ENCODE results near the gene PTPN14. TPM values are rescaled to one million over a fixed set of nuclear protein-coding genes. Genes with fewer than 3 reads are reported as not detected.

Gene PTPN14
- polyA plus RNA-seq, 1 donor from 2014 or later = 0.07 TPM

DNA sequence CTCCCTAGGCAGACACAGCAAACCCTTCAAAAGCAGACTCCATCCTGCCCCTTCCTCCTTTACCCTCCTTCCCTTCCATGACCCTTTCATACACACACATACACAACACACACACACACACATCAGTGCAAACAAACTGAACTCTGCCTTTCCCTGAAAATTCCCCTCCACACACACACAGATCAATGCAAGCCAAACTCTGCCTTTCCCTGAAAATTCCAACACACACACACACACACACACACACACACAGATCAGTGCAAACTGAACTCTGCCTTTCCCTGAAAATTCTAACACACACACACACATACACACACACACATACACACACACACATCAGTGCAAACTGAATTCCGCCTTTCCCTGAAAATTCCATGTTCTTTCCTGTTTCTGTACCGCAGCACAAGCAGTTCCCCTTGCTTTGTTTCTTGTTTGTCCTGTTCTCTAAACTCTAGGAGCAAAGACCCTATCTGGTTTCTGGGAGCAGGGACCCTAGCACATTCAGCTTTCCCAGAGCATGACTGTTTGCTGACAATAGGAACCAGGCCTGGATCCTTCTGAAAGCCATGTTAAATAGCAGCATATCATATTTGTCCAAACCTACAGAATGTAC, 91.0 kb downstream of the PTPN14 start:
- H3K27ac ChIP-seq (ENCODE audit: low read length) = no peak overlapping the region
- H4K20me1 ChIP-seq (ENCODE audit: insufficient read depth) = no peaks in the 10 kb centered on the region
- no peaks in the 10 kb centered on the region for H3F3A ChIP-seq (ENCODE audit: insufficient read depth, low read length, poor library complexity, severe bottlenecking)
- H3K27me3 ChIP-seq (ENCODE audit: insufficient read depth, low read depth, low read length) = no peaks in the 10 kb centered on the region
- H3K9ac ChIP-seq (ENCODE audit: low read length) = no peak overlapping the region
- H3K9me2 ChIP-seq (ENCODE audit: insufficient read depth, low read length) = no peaks in the 10 kb centered on the region
- no peaks in the 10 kb centered on the region for H3K36me3 ChIP-seq (ENCODE audit: insufficient read depth, low read length)
- TF ChIP-seq TAF1 (IDR thresholded peaks at IDR 0.05; ENCODE audit: low read depth) (no peak), EP300 (conservative IDR thresholded peaks at IDR 0.05; ENCODE audit: poor library complexity, severe bottlenecking) (no peak), RAD21 (conservative IDR thresholded peaks at IDR 0.05) (no peak), MXI1 (conservative IDR thresholded peaks at IDR 0.05; ENCODE audit: poor library complexity, severe bottlenecking) (no peak), EZH2 (IDR thresholded peaks at IDR 0.05; ENCODE audit: borderline replicate concordance, insufficient read depth, low read length, poor library complexity, severe bottlenecking) (no peak), SMC3 (conservative IDR thresholded peaks at IDR 0.05; ENCODE audit: poor library complexity) (no peak), POLR2AphosphoS5 (IDR thresholded peaks at IDR 0.05) (no peak)
- TF ChIP-seq, protein P1, sequence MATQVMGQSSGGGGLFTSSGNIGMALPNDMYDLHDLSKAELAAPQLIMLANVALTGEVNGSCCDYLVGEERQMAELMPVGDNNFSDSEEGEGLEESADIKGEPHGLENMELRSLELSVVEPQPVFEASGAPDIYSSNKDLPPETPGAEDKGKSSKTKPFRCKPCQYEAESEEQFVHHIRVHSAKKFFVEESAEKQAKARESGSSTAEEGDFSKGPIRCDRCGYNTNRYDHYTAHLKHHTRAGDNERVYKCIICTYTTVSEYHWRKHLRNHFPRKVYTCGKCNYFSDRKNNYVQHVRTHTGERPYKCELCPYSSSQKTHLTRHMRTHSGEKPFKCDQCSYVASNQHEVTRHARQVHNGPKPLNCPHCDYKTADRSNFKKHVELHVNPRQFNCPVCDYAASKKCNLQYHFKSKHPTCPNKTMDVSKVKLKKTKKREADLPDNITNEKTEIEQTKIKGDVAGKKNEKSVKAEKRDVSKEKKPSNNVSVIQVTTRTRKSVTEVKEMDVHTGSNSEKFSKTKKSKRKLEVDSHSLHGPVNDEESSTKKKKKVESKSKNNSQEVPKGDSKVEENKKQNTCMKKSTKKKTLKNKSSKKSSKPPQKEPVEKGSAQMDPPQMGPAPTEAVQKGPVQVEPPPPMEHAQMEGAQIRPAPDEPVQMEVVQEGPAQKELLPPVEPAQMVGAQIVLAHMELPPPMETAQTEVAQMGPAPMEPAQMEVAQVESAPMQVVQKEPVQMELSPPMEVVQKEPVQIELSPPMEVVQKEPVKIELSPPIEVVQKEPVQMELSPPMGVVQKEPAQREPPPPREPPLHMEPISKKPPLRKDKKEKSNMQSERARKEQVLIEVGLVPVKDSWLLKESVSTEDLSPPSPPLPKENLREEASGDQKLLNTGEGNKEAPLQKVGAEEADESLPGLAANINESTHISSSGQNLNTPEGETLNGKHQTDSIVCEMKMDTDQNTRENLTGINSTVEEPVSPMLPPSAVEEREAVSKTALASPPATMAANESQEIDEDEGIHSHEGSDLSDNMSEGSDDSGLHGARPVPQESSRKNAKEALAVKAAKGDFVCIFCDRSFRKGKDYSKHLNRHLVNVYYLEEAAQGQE (IDR thresholded peaks at IDR 0.05; ENCODE audit: borderline replicate concordance) = no peak
- TF ChIP-seq, protein P2, sequence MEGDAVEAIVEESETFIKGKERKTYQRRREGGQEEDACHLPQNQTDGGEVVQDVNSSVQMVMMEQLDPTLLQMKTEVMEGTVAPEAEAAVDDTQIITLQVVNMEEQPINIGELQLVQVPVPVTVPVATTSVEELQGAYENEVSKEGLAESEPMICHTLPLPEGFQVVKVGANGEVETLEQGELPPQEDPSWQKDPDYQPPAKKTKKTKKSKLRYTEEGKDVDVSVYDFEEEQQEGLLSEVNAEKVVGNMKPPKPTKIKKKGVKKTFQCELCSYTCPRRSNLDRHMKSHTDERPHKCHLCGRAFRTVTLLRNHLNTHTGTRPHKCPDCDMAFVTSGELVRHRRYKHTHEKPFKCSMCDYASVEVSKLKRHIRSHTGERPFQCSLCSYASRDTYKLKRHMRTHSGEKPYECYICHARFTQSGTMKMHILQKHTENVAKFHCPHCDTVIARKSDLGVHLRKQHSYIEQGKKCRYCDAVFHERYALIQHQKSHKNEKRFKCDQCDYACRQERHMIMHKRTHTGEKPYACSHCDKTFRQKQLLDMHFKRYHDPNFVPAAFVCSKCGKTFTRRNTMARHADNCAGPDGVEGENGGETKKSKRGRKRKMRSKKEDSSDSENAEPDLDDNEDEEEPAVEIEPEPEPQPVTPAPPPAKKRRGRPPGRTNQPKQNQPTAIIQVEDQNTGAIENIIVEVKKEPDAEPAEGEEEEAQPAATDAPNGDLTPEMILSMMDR (IDR thresholded peaks at IDR 0.05; ENCODE audit: poor library complexity, severe bottlenecking) = no peak
- H2AFZ ChIP-seq (ENCODE audit: low read depth, low read length) = no peak overlapping the region
- no peaks in the 10 kb centered on the region for H3K9me3 ChIP-seq (ENCODE audit: low read length)
- H3K4me2 ChIP-seq (ENCODE audit: low read length) = no peak overlapping the region
- no peaks in the 10 kb centered on the region for H3K79me2 ChIP-seq (replicated peaks; ENCODE audit: insufficient read depth, low read length)
- no peak overlapping the region for H3K4me3 ChIP-seq (ENCODE audit: low read length)

DNA sequence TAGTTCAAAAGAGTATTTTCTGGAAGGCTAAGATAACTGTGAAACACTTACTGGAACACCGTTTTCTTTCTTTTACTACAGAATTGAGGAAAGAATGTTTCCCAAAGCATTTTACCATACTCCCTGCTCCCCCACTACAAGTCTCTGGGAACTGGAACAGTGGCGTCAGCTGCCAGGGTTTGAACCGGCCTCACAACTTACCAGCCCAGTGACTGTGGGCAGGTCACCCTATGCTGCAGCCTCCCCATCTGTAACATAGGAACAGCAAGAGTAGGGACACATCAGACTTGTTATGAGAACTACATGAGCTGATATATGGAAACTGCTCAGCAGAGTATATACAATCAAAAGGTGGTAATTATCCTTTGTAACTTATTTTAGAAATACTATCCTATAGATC, 91.5 kb downstream of the PTPN14 start:
- H3F3A ChIP-seq (ENCODE audit: insufficient read depth, low read length, poor library complexity, severe bottlenecking) = no peaks in the 10 kb centered on the region
- no peak overlapping the region for H3K4me3 ChIP-seq (ENCODE audit: low read length)
- no peak overlapping the region for H3K27ac ChIP-seq (ENCODE audit: low read length)
- no peak for TF ChIP-seq RAD21 (conservative IDR thresholded peaks at IDR 0.05)
- no peak for TF ChIP-seq TAF1 (IDR thresholded peaks at IDR 0.05; ENCODE audit: low read depth)
- no peaks in the 10 kb centered on the region for H3K79me2 ChIP-seq (replicated peaks; ENCODE audit: insufficient read depth, low read length)
- no peaks in the 10 kb centered on the region for H3K27me3 ChIP-seq (ENCODE audit: insufficient read depth, low read depth, low read length)
- H3K9me2 ChIP-seq (ENCODE audit: insufficient read depth, low read length) = no peaks in the 10 kb centered on the region
- H3K9me3 ChIP-seq (ENCODE audit: low read length) = no peaks in the 10 kb centered on the region
- no peaks in the 10 kb centered on the region for H4K20me1 ChIP-seq (ENCODE audit: insufficient read depth)
- H3K9ac ChIP-seq (ENCODE audit: low read length) = no peak overlapping the region
- H3K4me2 ChIP-seq (ENCODE audit: low read length) = no peak overlapping the region
- H2AFZ ChIP-seq (ENCODE audit: low read depth, low read length) = no peak overlapping the region
- no peaks in the 10 kb centered on the region for H3K36me3 ChIP-seq (ENCODE audit: insufficient read depth, low read length)

All from neural cell (in vitro differentiated cells).